Epithelial cell of prostate (primary cell): ENCODE measurements around the gene CMTM4.
A peak's percentile ranks its signal among the peaks of the same experiment; 100 is the strongest.
"Not testable (repeated sequence)": the region's sequence is repeated elsewhere in the genome, so short reads cannot be mapped to it uniquely, and the experiment has no call there.

Source experiments
- DNase-seq: peaks from one replicate; pipeline ENCODE4 v3.0.0-alpha.2; 2011; ENCODE audit warnings: low read depth, low spot score
- H3K27ac ChIP-seq: fragments of 450-650 bp; 2 replicates; pipeline ENCODE4 v1.5.1; 2017; ENCODE audit warnings: mild to moderate bottlenecking

The CMTM4 gene

GRCh38 chr16:66650707-66651473 lies 45.7 kb downstream of the CMTM4 start:
- DNase-seq, result no peak
- H3K27ac ChIP-seq, result peak overlapping the region; percentile 31

- no peak overlapping the region for H3K27ac ChIP-seq
- no peak for DNase-seq
Observed at GRCh38 chr16:66649636-66650205, 46.8 kb downstream of the CMTM4 start.

GRCh38 chr16:66649167-66649566 lies 47.4 kb downstream of the CMTM4 start:
- H3K27ac ChIP-seq, result no peak overlapping the region
- DNase-seq, result no peak

DNA sequence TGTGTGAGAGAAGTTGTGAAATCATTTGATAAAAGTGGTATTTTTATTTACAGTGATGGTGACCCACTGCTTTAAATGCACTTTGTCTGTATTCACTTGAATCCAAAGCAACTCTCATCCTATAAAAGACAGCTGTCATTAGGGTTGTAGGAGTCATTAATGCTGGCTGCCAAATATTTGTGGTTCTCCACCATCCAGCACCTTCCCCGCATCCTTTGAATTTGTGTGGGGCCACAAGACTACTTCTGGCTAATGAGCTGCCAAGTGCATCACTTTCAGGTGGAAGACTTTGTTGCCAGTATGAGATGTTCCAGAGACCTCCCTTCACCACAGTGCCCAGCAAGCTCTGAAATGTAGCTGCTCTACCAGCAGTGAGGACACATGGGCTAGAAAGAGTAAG lies 48.7 kb downstream of the CMTM4 start:
- DNase-seq, result no peak
- no peak overlapping the region for H3K27ac ChIP-seq

DNA sequence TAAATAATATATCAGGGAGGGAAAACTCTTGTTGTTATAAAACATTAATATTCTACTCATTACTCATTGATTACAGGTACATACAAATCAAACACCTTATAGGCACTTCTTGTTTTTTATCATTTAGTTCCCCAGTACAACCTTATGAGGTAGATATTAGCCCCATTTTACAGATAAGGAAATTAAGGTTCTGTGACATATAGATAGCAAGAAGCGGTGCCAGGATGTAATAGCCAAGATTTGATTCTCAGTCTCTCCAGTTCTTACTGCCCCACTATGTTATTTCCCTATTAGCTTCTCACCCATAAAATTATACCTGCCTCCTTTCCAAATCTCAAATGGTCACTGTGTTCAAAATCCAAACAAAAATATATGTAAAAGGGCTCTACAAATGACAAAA lies 55.2 kb downstream of the CMTM4 start:
- DNase-seq, result no peak
- H3K27ac ChIP-seq, result no peak overlapping the region

GRCh38 chr16:66640724-66641314 lies 55.7 kb downstream of the CMTM4 start:
- no peak for DNase-seq
- H3K27ac ChIP-seq, result no peak overlapping the region

DNA sequence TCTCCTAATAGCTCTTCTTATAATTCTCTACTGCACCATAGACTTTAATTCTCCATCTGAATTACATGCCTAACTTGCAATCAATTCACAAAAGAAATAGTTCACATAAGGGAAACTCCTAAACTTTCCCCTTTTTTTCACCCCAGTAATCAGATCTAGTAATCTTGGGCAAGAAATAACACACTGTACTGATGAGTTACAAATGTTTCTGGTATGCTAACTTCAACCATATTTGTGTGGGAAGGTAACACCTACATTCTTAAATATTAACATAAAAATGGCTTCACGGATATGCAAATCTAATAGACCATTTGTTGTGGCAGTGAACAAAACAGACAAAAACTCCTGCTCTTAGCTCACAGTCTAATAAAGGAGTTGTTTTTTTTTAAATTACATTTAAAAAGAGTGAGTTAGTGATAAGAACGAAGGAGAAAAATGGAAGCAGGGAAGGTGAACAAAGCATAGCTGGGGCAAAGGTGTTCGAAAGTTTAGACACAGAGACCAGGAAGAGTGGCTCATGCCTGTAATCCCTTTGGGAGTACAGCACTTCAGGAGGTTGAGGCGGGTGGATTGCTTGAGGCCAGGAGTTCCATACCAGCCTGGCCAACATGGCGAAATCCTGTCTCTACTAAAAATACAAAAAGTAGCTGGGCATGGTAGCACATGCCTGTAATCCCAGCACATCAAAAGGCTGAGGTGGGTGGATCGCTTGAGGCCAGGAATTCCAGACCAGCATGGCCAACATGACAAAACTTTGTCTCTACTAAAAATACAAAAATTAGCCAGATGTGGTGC lies 57.3 kb downstream of the CMTM4 start:
- no peak for DNase-seq
- H3K27ac ChIP-seq, result peak overlapping the region; percentile 67

GRCh38 chr16:66637806-66638205 lies 58.7 kb downstream of the CMTM4 start:
- no peak for DNase-seq
- no peak overlapping the region for H3K27ac ChIP-seq

GRCh38 chr16:66636199-66636598 lies 60.3 kb downstream of the CMTM4 start:
- no peak for DNase-seq
- no peak overlapping the region for H3K27ac ChIP-seq

- DNase-seq, result no peak
- H3K27ac ChIP-seq, result no peak overlapping the region
Observed at GRCh38 chr16:66635406-66635805, 61.1 kb downstream of the CMTM4 start.

GRCh38 chr16:66634527-66635196 lies 61.9 kb downstream of the CMTM4 start:
- DNase-seq, result no peak
- H3K27ac ChIP-seq, result no peak overlapping the region

- not testable (repeated sequence) for DNase-seq, H3K27ac ChIP-seq
Observed at GRCh38 chr16:66631558-66631957, 65.0 kb downstream of the CMTM4 start.

DNA sequence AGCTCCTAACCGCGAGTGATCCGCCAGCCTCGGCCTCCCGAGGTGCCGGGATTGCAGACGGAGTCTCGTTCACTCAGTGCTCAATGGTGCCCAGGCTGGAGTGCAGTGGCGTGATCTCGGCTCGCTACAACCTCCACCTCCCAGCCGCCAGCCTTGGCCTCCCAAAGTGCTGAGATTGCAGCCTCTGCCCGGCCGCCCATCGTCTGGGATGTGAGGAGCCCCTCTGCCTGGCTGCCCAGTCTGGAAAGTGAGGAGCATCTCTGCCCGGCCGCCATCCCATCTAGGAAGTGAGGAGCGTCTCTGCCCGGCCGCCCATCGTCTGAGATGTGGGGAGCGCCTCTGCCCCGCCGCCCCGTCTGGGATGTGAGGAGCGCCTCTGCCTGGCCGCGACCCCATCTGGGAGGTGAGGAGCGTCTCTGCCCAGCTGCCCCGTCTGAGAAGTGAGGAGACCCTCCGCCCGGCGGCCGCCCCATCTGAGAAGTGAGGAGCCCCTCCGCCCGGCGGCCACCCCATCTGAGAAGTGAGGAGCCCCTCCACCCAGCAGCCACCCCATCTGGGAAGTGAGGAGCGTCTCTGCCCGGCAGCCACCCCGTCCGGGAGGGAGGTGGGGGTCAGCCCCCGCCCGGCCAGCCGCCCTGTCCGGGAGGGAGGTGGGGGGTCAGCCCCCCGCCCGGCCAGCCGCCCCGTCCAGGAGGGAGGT lies 65.8 kb downstream of the CMTM4 start:
- H3K27ac ChIP-seq, DNase-seq: not testable (repeated sequence)

DNA sequence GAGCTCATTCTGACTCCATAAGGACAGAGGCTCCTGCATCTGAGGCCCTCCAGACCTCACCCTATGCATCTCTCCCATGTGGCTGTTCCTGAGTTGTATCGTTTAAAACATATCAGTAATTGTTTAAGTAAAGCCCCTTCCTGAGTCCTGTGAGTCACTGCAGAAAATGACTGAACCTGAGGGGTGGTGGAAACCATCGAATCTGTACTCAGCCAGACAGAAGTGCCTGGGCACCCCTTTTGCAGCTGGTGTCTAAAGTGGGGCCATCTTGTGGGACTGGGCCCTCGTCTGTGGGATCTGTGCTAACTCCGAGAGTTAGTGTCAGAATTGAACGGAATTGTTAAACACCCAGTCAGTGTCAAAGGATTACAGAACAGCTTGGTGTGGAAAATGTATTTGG lies 66.7 kb downstream of the CMTM4 start:
- no peak for DNase-seq

GRCh38 chr16:66627611-66628378 lies 68.7 kb downstream of the CMTM4 start:
- not testable (repeated sequence) for DNase-seq, H3K27ac ChIP-seq

More for the DNA sequence above, 66.7 kb downstream of the CMTM4 start:
- H3K27ac ChIP-seq, result no peak overlapping the region

DNA sequence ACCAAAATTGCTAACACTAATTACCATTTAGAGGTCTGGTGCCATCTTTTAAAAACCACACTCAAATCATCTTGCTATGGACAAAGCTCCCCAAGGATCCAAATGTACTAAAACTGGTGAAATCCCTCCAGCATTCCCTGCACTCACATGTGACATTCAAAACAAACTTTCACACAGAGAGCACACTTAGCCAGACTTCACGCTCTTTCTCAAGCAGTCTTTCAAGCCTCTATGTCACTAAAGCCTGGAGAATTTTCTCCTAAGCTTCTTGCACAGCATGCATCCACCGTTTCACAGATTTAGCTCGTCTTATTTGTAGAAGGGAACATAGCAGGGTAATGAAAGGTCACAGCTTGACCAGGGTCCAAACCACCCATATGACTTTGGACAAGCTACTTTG lies 72.8 kb downstream of the CMTM4 start:
- no peak for DNase-seq
- no peak overlapping the region for H3K27ac ChIP-seq

DNA sequence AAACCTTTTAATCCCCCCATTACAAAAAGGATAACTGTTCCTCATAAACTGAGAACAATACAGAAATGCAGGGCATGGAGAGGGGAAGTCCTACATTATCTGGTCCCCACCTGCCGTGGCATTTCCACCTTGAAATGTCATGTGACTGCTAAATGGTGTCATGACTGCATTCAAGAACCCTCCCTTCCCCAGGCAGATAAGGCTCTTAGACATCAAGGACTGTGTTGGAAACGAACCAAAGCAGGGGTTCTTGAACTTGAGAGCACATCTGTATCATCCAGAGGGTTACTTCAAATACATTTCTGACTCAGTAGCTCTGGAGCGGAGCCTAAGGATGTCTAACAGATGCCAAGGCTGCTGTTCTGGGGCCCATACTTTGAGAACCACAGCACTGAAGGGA lies 73.7 kb downstream of the CMTM4 start:
- no peak overlapping the region for H3K27ac ChIP-seq

GRCh38 chr16:66621973-66622372 lies 74.6 kb downstream of the CMTM4 start:
- no peak overlapping the region for H3K27ac ChIP-seq
- no peak for DNase-seq

More for the DNA sequence above, 73.7 kb downstream of the CMTM4 start:
- no peak for DNase-seq

- no peak for DNase-seq
- peak overlapping the region; percentile 79 for H3K27ac ChIP-seq
Observed at GRCh38 chr16:66620429-66620795, 76.1 kb downstream of the CMTM4 start.
